GM23338 (cell line): ENCODE results near the gene DDN. TPM values are rescaled to one million over a fixed set of nuclear protein-coding genes. Genes with fewer than 3 reads are reported as not detected.
A peak's percentile ranks its signal among the peaks of the same experiment; 100 is the strongest.

ENCODE experiments used
- ATAC-seq: fragments of 200-7000 bp; cut with Tn5 transposase; 3 replicates; pipeline ENCODE4 v1.9.1; 2020
- DNase-seq: peaks from one replicate; pipeline ENCODE4 v3.0.0-alpha.2; 2015; ENCODE audit warnings: low spot score
- H2AFZ ChIP-seq: fragments of 200-600 bp; sonication (generic); 2 replicates; pipeline ENCODE4 v1.8.0; 2016; ENCODE audit warnings: antibody characterized with exemption, mild to moderate bottlenecking, moderate library complexity
- H3F3A ChIP-seq: fragments of 200-600 bp; sonication (generic); replicated peaks from 2 replicates; pipeline ENCODE4 v1.8.0; 2017; ENCODE audit warnings: antibody characterized with exemption, mixed run types, low read depth
- H3K27ac ChIP-seq: fragments of 200-600 bp; sonication (generic); 2 replicates; pipeline ENCODE4 v1.6.1; 2016; ENCODE audit warnings: low read depth
- H3K27me3 ChIP-seq: fragments of 200-600 bp; sonication (generic); 2 replicates; pipeline ENCODE4 v1.8.0; 2016; ENCODE audit warnings: mild to moderate bottlenecking, mixed run types, moderate library complexity; ENCODE audit not compliant: insufficient read depth
- H3K36me3 ChIP-seq: fragments of 200-600 bp; sonication (generic); 2 replicates; pipeline ENCODE4 v1.8.0; 2016; ENCODE audit warnings: mild to moderate bottlenecking; ENCODE audit not compliant: insufficient read depth
- H3K4me1 ChIP-seq: fragments of 200-600 bp; sonication (generic); 2 replicates; pipeline ENCODE4 v1.8.0; 2016; ENCODE audit warnings: mild to moderate bottlenecking, moderate library complexity; ENCODE audit not compliant: insufficient read depth
- H3K4me2 ChIP-seq: fragments of 200-600 bp; sonication (generic); 2 replicates; pipeline ENCODE4 v1.7.1; 2017; ENCODE audit warnings: mixed run types
- H3K4me3 ChIP-seq: fragments of 200-600 bp; sonication (generic); 2 replicates; pipeline ENCODE4 v1.6.1; 2016; ENCODE audit warnings: mixed run types
- H3K79me2 ChIP-seq: fragments of 200-600 bp; sonication (generic); replicated peaks from 2 replicates; pipeline ENCODE4 v1.8.0; 2017; ENCODE audit warnings: mild to moderate bottlenecking; ENCODE audit not compliant: insufficient read depth
- H3K9me2 ChIP-seq: fragments of 200-600 bp; sonication (generic); 2 replicates; pipeline ENCODE4 v1.8.0; 2017; ENCODE audit not compliant: insufficient read depth
- H4K20me1 ChIP-seq: fragments of 200-600 bp; sonication (generic); replicated peaks from 2 replicates; pipeline ENCODE4 v1.8.0; 2017; ENCODE audit warnings: mild to moderate bottlenecking; ENCODE audit not compliant: insufficient read depth
- H3K27ac Mint-ChIP-seq: 2 replicates; pipeline ENCODE4 v1.8.0; 2020; ENCODE audit warnings: inconsistent platforms, mild to moderate bottlenecking, moderate library complexity, mixed read lengths
- H3K27me3 Mint-ChIP-seq: 3 replicates; pipeline ENCODE4 v1.8.0; 2022; ENCODE audit warnings: low read depth, mild to moderate bottlenecking, moderate library complexity, mixed read lengths, inconsistent platforms; ENCODE audit not compliant: insufficient read depth, poor library complexity
- H3K36me3 Mint-ChIP-seq: 3 replicates; pipeline ENCODE4 v1.8.0; 2021; ENCODE audit warnings: low read depth, mild to moderate bottlenecking, inconsistent platforms, moderate library complexity, mixed read lengths
- H3K4me1 Mint-ChIP-seq: 3 replicates; pipeline ENCODE4 v1.8.0; 2020; ENCODE audit warnings: mild to moderate bottlenecking, inconsistent platforms, mixed read lengths
- H3K4me3 Mint-ChIP-seq: 3 replicates; pipeline ENCODE4 v1.8.0; 2021; ENCODE audit warnings: moderate library complexity, mild to moderate bottlenecking, inconsistent platforms, mixed read lengths
- H3K9me3 Mint-ChIP-seq: 3 replicates; pipeline ENCODE4 v1.8.0; 2020; ENCODE audit warnings: moderate library complexity, mild to moderate bottlenecking, inconsistent platforms, mixed read lengths
- CREB1 ChIP-seq: fragments of 250-450 bp; sonication (Bioruptor Pico); IDR thresholded peaks from 2 replicates; pipeline ENCODE4 v1.5.0; 2020; ENCODE audit warnings: low read depth, mild to moderate bottlenecking, moderate library complexity
- CTCF ChIP-seq, 2 experiments: fragments of 200-600 bp in 1 of 2; sonication (generic) in 1 of 2; conservative IDR thresholded peaks; 2 replicates each; pipeline versions ENCODE4 v1.5.1 to v1.6.1; 2016 to 2017; ENCODE audit warnings: antibody characterized with exemption in 2 of 2, low read depth in 2 of 2, mild to moderate bottlenecking in 2 of 2, moderate library complexity in 1 of 2
- EZH2 ChIP-seq: fragments of 200-600 bp; sonication (generic); IDR thresholded peaks from one replicate; pipeline ENCODE4 v1.8.0; 2017; ENCODE audit warnings: antibody characterized with exemption, mild to moderate bottlenecking, low read depth; ENCODE audit not compliant: unreplicated experiment
- EZH2phosphoT487 ChIP-seq: fragments of 200-600 bp; sonication (generic); IDR thresholded peaks from one replicate; pipeline ENCODE4 v1.8.1; 2018; ENCODE audit warnings: antibody characterized with exemption; ENCODE audit not compliant: unreplicated experiment
- JUNB ChIP-seq: IDR thresholded peaks from one replicate; pipeline ENCODE4 v1.6.1; 2016; ENCODE audit warnings: antibody characterized with exemption; ENCODE audit not compliant: unreplicated experiment
- NANOG ChIP-seq: IDR thresholded peaks from 2 replicates; pipeline ENCODE4 v1.6.1; 2016; ENCODE audit warnings: antibody characterized with exemption, borderline replicate concordance
- POLR2AphosphoS5 ChIP-seq: IDR thresholded peaks from 2 replicates; pipeline ENCODE4 v1.6.1; 2016; ENCODE audit warnings: antibody characterized with exemption, low read depth
- REST ChIP-seq: IDR thresholded peaks from one replicate; pipeline ENCODE4 v1.6.1; 2018; ENCODE audit warnings: antibody characterized with exemption; ENCODE audit not compliant: unreplicated experiment
- STAT1 ChIP-seq: IDR thresholded peaks from one replicate; pipeline ENCODE4 v1.6.1; 2016; ENCODE audit warnings: antibody characterized with exemption; ENCODE audit not compliant: unreplicated experiment
- ZNF331 ChIP-seq: fragments of 250-450 bp; sonication (Bioruptor Pico); IDR thresholded peaks from 2 replicates; pipeline ENCODE4 v1.5.0; 2020; ENCODE audit warnings: low read depth, mild to moderate bottlenecking, moderate library complexity
- polyA plus RNA-seq: library from polyadenylated mRNA; unstranded; fragments of >200 nt; fragmentation: Nextera tagmentation; extraction: Ambion mirVana; gene quantifications from 2 replicates; pipeline ENCODE4 v1.2.1, GENCODE V29; 2016
- total RNA-seq: library from RNA; depleted of rRNA; stranded (reverse); fragments of >200 nt; shearing (Covaris generic); gene quantifications from 2 replicates; pipeline ENCODE4 v1.2.3, GENCODE V29; 2014

DDN gene
- total and polyA plus RNA-seq, 2 experiments from 2014 or later, result 0.10 TPM; not detected in 1

GRCh38 chr12:48998497-48999353, 450 bp downstream of the DDN start:
- TF ChIP-seq NANOG, result no peak
- TF ChIP-seq REST, result no peak
- peak; percentile 62 for TF ChIP-seq EZH2
- TF ChIP-seq JUNB, result no peak
- TF ChIP-seq CREB1 (CRISPR knock-in tag), result no peak
- Mint-ChIP-seq H3K36me3 (peaks cover 10% of the 10 kb centered on the region; the same call in 2 of the 3 replicates), H3K4me1 (peaks cover 24% of the 10 kb centered on the region), H3K9me3 (no peaks in the 10 kb centered on the region), H3K27ac (no peak overlapping the region), H3K27me3 (peaks cover 65% of the 10 kb centered on the region), H3K4me3 (peak overlapping the region; percentile 70)
- Histone ChIP-seq H3K4me3 (peak overlapping the region; percentile 63), H3K27ac (no peak overlapping the region), H3K79me2 (no peaks in the 10 kb centered on the region), H2AFZ (peak overlapping the region; percentile 94), H3F3A (peaks cover 18% of the 10 kb centered on the region; the same call in 1 of the 2 replicates), H3K4me1 (peaks cover 16% of the 10 kb centered on the region; the same call in 1 of the 2 replicates), H3K4me2 (peak overlapping the region; percentile 92), H3K36me3 (no peaks in the 10 kb centered on the region), H3K27me3 (peaks cover 79% of the 10 kb centered on the region), H3K9me2 (no peaks in the 10 kb centered on the region), H4K20me1 (peaks cover 12% of the 10 kb centered on the region; the same call in 1 of the 2 replicates)
- peak; percentile 6 for ATAC-seq
- DNase-seq, result peak; percentile 65

- Histone ChIP-seq H2AFZ (peak overlapping the region; percentile 94), H4K20me1 (peaks cover 12% of the 10 kb centered on the region; the same call in 1 of the 2 replicates), H3F3A (peaks cover 18% of the 10 kb centered on the region; the same call in 1 of the 2 replicates), H3K79me2 (no peaks in the 10 kb centered on the region), H3K27me3 (peaks cover 88% of the 10 kb centered on the region), H3K27ac (no peak overlapping the region), H3K4me2 (peak overlapping the region; percentile 92), H3K4me1 (peaks cover 16% of the 10 kb centered on the region; the same call in 1 of the 2 replicates), H3K9me2 (no peaks in the 10 kb centered on the region), H3K36me3 (no peaks in the 10 kb centered on the region), H3K4me3 (peak overlapping the region; percentile 63)
- Mint-ChIP-seq H3K4me1 (peaks cover 24% of the 10 kb centered on the region), H3K4me3 (peak overlapping the region; percentile 65), H3K27ac (no peak overlapping the region), H3K27me3 (peaks cover 69% of the 10 kb centered on the region), H3K36me3 (peaks cover 10% of the 10 kb centered on the region; the same call in 2 of the 3 replicates), H3K9me3 (no peaks in the 10 kb centered on the region)
- ATAC-seq (peak; percentile 48), DNase-seq (peak; percentile 74)
- TF ChIP-seq ZNF331 (CRISPR knock-in tag), result no peak
- no peak for TF ChIP-seq JUNB
- TF ChIP-seq REST, result no peak
- no peak; a peak in 2 of 4 replicates for TF ChIP-seq CTCF (conservative IDR thresholded peaks at IDR 0.05; ENCODE audit: low read depth in 2 of 2)
- peak; percentile 26; the same call in 1 of the 2 replicates for TF ChIP-seq POLR2AphosphoS5
- TF ChIP-seq EZH2, result peak; percentile 71
- no peak for TF ChIP-seq EZH2phosphoT487
- no peak for TF ChIP-seq STAT1
Measured at GRCh38 chr12:48997719-48998496, 1.3 kb downstream of the DDN start.
